PC-3 (cell line): ENCODE results near the gene CEACAM7. TPM values are rescaled to one million over a fixed set of nuclear protein-coding genes. Genes with fewer than 3 reads are reported as not detected.

ENCODE experiments used
- ATAC-seq: fragments of 200-7000 bp; cut with Tn5 transposase; 2 replicates; pipeline ENCODE4 v1.9.1; 2020; ENCODE audit warnings: mild to moderate bottlenecking, moderate library complexity
- BruUV-seq: library from RNA; stranded (reverse); fragments of 400-500 nt; replicated peaks from 2 replicates; lab custom pipeline; 2021; lab: Mats Ljungman, UMichigan
- CTCF ChIA-PET: fragments of 300-600 bp; sonication (Branson Sonifier 250); formaldehyde crosslinking; loops from one replicate; lab custom pipeline; 2022; ENCODE audit warnings: antibody characterized with exemption; lab: Charles Lee
- POLR2A ChIA-PET: fragments of 300-600 bp; sonication (Branson Sonifier 250); formaldehyde crosslinking; loops from one replicate; lab custom pipeline; 2022; ENCODE audit warnings: antibody characterized with exemption; ENCODE audit not compliant: unreplicated experiment; lab: Charles Lee
- DNase-seq: peaks from one replicate; pipeline ENCODE4 v3.0.0-alpha.2; 2015
- H2AFZ ChIP-seq: fragments of 300-600 bp; sonication (generic); 2 replicates; pipeline ENCODE4 v1.6.0; 2016; ENCODE audit warnings: antibody characterized with exemption, low read length
- H3F3A ChIP-seq: fragments of 300-600 bp; sonication (generic); one replicate; pipeline ENCODE4 v1.6.0; 2017; ENCODE audit warnings: antibody characterized with exemption, low read length, control low read depth, mild to moderate bottlenecking; ENCODE audit not compliant: unreplicated experiment
- H3K27ac ChIP-seq: fragments of 300-600 bp; sonication (generic); 2 replicates; pipeline ENCODE4 v1.5.1; 2016; ENCODE audit warnings: mild to moderate bottlenecking, low read length
- H3K27me3 ChIP-seq: fragments of 300-600 bp; sonication (generic); 2 replicates; pipeline ENCODE4 v1.6.1; 2016; ENCODE audit warnings: low read length, mixed read lengths
- H3K36me3 ChIP-seq: fragments of 300-600 bp; sonication (generic); 2 replicates; pipeline ENCODE4 v1.6.1; 2016; ENCODE audit warnings: low read depth, mixed run types, low read length, mixed read lengths
- H3K4me1 ChIP-seq: fragments of 300-600 bp; sonication (generic); 2 replicates; pipeline ENCODE4 v1.5.1; 2016; ENCODE audit warnings: low read length; ENCODE audit not compliant: insufficient read depth
- H3K4me2 ChIP-seq: fragments of 300-600 bp; sonication (generic); 2 replicates; pipeline ENCODE4 v1.6.0; 2016; ENCODE audit warnings: low read length
- H3K4me3 ChIP-seq: fragments of 300-600 bp; sonication (generic); 2 replicates; pipeline ENCODE4 v1.5.1; 2016; ENCODE audit warnings: mild to moderate bottlenecking, low read length, mixed read lengths
- H3K79me2 ChIP-seq: fragments of 300-600 bp; sonication (generic); 2 replicates; pipeline ENCODE4 v1.6.1; 2017; ENCODE audit warnings: low read length, mixed read lengths
- H3K9ac ChIP-seq: fragments of 300-600 bp; sonication (generic); 2 replicates; pipeline ENCODE4 v1.6.0; 2016; ENCODE audit warnings: mild to moderate bottlenecking, low read length
- H3K9me2 ChIP-seq: fragments of 300-600 bp; sonication (generic); replicated peaks from 2 replicates; pipeline ENCODE4 v1.6.1; 2016; ENCODE audit warnings: mixed run types, low read length, mixed read lengths
- H3K9me3 ChIP-seq: fragments of 300-600 bp; sonication (generic); 2 replicates; pipeline ENCODE4 v1.6.1; 2016; ENCODE audit warnings: low read length, mixed read lengths
- H4K20me1 ChIP-seq: fragments of 300-600 bp; sonication (generic); 2 replicates; pipeline ENCODE4 v1.6.1; 2016; ENCODE audit warnings: low read length, mixed read lengths
- EZH2 ChIP-seq: fragments of 300-600 bp; sonication (generic); IDR thresholded peaks from one replicate; pipeline ENCODE4 v1.6.1; 2017; ENCODE audit warnings: antibody characterized with exemption, mild to moderate bottlenecking, low read length; ENCODE audit not compliant: unreplicated experiment
- EZH2phosphoT487 ChIP-seq: fragments of 300-600 bp; sonication (generic); IDR thresholded peaks from 2 replicates; pipeline ENCODE4 v1.6.1; 2018; ENCODE audit warnings: mild to moderate bottlenecking, antibody characterized with exemption, low read length, borderline replicate concordance
- intact Hi-C: fragments of 100-400 bp; cut with micrococcal nuclease; formaldehyde crosslinking; loops from 2 replicates; pipeline ENCODE4 v1.9.0; 2023
- total RNA-seq: library from RNA; depleted of rRNA; stranded (reverse); fragments of >200 nt; gene quantifications from 2 replicates; pipeline ENCODE4 v1.2.3, GENCODE V29; 2014
- TF ChIP-seq, protein P1 (sequence below): fragments of 300-600 bp; sonication (generic); conservative IDR thresholded peaks from 2 replicates; pipeline ENCODE4 v1.5.1; 2017; ENCODE audit warnings: antibody characterized with exemption, low read depth, mild to moderate bottlenecking, low read length

Gene CEACAM7
- total RNA-seq, 1 experiment from 2014 or later: not detected

DNA sequence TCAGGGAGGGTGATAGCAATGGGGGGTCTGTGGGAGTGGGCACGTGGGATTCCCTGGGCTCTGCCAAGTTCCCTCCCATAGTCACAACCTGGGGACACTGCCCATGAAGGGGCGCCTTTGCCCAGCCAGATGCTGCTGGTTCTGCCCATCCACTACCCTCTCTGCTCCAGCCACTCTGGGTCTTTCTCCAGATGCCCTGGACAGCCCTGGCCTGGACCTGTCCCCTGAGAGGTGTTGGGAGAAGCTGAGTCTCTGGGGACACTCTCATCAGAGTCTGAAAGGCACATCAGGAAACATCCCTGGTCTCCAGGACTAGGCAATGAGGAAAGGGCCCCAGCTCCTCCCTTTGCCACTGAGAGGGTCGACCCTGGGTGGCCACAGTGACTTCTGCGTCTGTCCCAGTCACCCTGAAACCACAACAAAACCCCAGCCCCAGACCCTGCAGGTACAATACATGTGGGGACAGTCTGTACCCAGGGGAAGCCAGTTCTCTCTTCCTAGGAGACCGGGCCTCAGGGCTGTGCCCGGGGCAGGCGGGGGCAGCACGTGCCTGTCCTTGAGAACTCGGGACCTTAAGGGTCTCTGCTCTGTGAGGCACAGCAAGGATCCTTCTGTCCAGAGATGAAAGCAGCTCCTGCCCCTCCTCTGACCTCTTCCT, 9.3 kb upstream of the CEACAM7 start:
- TF ChIP-seq EZH2phosphoT487: no peak
- TF ChIP-seq, protein P1, sequence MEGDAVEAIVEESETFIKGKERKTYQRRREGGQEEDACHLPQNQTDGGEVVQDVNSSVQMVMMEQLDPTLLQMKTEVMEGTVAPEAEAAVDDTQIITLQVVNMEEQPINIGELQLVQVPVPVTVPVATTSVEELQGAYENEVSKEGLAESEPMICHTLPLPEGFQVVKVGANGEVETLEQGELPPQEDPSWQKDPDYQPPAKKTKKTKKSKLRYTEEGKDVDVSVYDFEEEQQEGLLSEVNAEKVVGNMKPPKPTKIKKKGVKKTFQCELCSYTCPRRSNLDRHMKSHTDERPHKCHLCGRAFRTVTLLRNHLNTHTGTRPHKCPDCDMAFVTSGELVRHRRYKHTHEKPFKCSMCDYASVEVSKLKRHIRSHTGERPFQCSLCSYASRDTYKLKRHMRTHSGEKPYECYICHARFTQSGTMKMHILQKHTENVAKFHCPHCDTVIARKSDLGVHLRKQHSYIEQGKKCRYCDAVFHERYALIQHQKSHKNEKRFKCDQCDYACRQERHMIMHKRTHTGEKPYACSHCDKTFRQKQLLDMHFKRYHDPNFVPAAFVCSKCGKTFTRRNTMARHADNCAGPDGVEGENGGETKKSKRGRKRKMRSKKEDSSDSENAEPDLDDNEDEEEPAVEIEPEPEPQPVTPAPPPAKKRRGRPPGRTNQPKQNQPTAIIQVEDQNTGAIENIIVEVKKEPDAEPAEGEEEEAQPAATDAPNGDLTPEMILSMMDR: no peak
- no peak for TF ChIP-seq EZH2
- no peaks in the 10 kb centered on the region for H3K9me3 ChIP-seq
- no peak overlapping the region for H3K27ac ChIP-seq
- POLR2A ChIA-PET: no interaction called here
- no peak overlapping the region for H3K4me2 ChIP-seq
- no TSS peak for BruUV-seq
- H3K79me2 ChIP-seq: no peaks in the 10 kb centered on the region
- DNase-seq (no peak), ATAC-seq (no peak)
- H3K4me1 ChIP-seq: peaks cover 7% of the 10 kb centered on the region; the same call in 1 of the 2 replicates
- no peaks in the 10 kb centered on the region for H4K20me1 ChIP-seq
- no peaks in the 10 kb centered on the region for H3K9me2 ChIP-seq
- intact Hi-C loops: no loop called here
- H3K36me3 ChIP-seq: no peaks in the 10 kb centered on the region
- no peak overlapping the region for H2AFZ ChIP-seq
- H3K27me3 ChIP-seq: peaks cover 4% of the 10 kb centered on the region; the same call in 1 of the 2 replicates
- CTCF ChIA-PET: no interaction called here
- H3K4me3 ChIP-seq: no peak overlapping the region
- no peak overlapping the region for H3K9ac ChIP-seq
- H3F3A ChIP-seq: no peaks in the 10 kb centered on the region

DNA sequence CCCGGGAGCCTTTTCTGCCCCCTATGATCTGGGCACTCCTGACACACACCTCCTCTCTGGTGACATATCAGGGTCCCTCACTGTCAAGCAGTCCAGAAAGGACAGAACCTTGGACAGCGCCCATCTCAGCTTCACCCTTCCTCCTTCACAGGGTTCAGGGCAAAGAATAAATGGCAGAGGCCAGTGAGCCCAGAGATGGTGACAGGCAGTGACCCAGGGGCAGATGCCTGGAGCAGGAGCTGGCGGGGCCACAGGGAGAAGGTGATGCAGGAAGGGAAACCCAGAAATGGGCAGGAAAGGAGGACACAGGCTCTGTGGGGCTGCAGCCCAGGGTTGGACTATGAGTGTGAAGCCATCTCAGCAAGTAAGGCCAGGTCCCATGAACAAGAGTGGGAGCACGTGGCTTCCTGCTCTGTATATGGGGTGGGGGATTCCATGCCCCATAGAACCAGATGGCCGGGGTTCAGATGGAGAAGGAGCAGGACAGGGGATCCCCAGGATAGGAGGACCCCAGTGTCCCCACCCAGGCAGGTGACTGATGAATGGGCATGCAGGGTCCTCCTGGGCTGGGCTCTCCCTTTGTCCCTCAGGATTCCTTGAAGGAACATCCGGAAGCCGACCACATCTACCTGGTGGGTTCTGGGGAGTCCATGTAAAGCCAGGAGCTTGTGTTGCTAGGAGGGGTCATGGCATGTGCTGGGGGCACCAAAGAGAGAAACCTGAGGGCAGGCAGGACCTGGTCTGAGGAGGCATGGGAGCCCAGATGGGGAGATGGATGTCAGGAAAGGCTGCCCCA, 8.5 kb upstream of the CEACAM7 start:
- TF ChIP-seq, protein P1: no peak
- TF ChIP-seq EZH2 (no peak), EZH2phosphoT487 (no peak)
- no TSS peak for BruUV-seq
- ChIA-PET CTCF (no interaction called here), POLR2A (no interaction called here)
- Histone ChIP-seq H3K4me2 (no peak overlapping the region), H3K36me3 (no peaks in the 10 kb centered on the region), H2AFZ (no peak overlapping the region), H3F3A (no peaks in the 10 kb centered on the region), H3K79me2 (no peaks in the 10 kb centered on the region), H3K9me2 (no peaks in the 10 kb centered on the region), H3K4me3 (no peak overlapping the region), H4K20me1 (no peaks in the 10 kb centered on the region), H3K27me3 (peaks cover 4% of the 10 kb centered on the region; the same call in 1 of the 2 replicates), H3K27ac (no peak overlapping the region), H3K4me1 (no peaks in the 10 kb centered on the region), H3K9ac (no peak overlapping the region), H3K9me3 (no peaks in the 10 kb centered on the region)
- DNase-seq (peak; percentile 28), ATAC-seq (no peak)
- intact Hi-C loops: no loop called here

DNA sequence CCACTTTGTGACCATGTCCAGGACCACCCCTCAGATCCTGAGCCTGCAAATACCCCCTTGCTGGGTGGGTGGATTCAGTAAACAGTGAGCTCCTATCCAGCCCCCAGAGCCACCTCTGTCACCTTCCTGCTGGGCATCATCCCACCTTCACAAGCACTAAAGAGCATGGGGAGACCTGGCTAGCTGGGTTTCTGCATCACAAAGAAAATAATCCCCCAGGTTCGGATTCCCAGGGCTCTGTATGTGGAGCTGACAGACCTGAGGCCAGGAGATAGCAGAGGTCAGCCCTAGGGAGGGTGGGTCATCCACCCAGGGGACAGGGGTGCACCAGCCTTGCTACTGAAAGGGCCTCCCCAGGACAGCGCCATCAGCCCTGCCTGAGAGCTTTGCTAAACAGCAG, 7.7 kb upstream of the CEACAM7 start:
- Histone ChIP-seq H4K20me1 (no peaks in the 10 kb centered on the region), H3F3A (no peaks in the 10 kb centered on the region), H3K9me3 (no peaks in the 10 kb centered on the region), H3K79me2 (no peaks in the 10 kb centered on the region), H2AFZ (no peak overlapping the region), H3K27me3 (peaks cover 4% of the 10 kb centered on the region; the same call in 1 of the 2 replicates), H3K36me3 (no peaks in the 10 kb centered on the region), H3K4me1 (no peaks in the 10 kb centered on the region), H3K4me3 (no peak overlapping the region), H3K9me2 (no peaks in the 10 kb centered on the region), H3K4me2 (no peak overlapping the region), H3K27ac (no peak overlapping the region), H3K9ac (no peak overlapping the region)
- intact Hi-C loops: no loop called here
- BruUV-seq: no TSS peak
- ChIA-PET POLR2A (no interaction called here), CTCF (no interaction called here)
- ATAC-seq (no peak), DNase-seq (no peak)
- no peak for TF ChIP-seq EZH2phosphoT487
- TF ChIP-seq, protein P1: no peak
- TF ChIP-seq EZH2: no peak
